GM10847 (cell line): ENCODE measurements around the gene COX6B2.

Experiments used
- POLR2A ChIP-seq: IDR thresholded peaks from 2 replicates; pipeline ENCODE4 v1.6.1; 2011; ENCODE audit not compliant: insufficient read length; ENCODE audit errors: extremely low read depth

COX6B2 gene

GRCh38 chr19:55299991-55300390 is 54.5 kb downstream of the COX6B2 start:
- TF ChIP-seq POLR2A, result no peak
